ENCODE results near the gene UNC80. TPM values are rescaled to one million over a fixed set of nuclear protein-coding genes. Genes with fewer than 3 reads are reported as not detected.

The UNC80 gene
- total and polyA plus RNA-seq, 2 of the 13 experiments (the other 11 are each of a cell fraction or from before 2014, with no cell fraction given), result not detected

DNA sequence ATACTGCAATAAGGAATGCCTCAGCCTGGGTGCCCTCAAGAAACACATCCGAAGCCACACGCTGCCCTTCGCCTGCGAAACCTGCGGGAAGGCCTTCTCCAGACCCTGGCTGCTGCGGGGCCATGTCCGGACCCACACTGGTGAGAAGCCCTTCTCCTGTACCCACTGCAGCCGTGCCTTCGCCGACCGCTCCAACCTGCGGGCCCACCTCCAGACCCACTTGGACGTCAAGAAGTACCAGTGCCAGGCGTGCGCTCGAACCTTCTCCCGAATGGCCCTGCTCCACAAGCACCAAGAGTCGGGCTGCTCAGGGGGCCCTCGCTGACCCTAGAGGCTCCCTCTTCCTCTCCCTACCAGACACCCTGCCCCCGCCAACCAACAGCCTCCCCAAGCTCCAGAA is 37.6 kb downstream of the UNC80 start:
- no peaks in the 10 kb centered on the region for H4K20me1 ChIP-seq (ENCODE audit: insufficient read depth, low read length)
- POLR2A ChIA-PET, result no interaction called here
- WGBS (ENCODE audit: low lambda C conversion rate), result 54% methylated on average over 16 of the region's 20 CpGs
- no peaks in the 10 kb centered on the region for H3K79me2 ChIP-seq (ENCODE audit: insufficient read depth, low read length)
- no peak overlapping the region for H3K4me2 ChIP-seq (ENCODE audit: low read depth, low read length)
- H3K36me3 ChIP-seq (replicated peaks in 1 of 2; ENCODE audit: control insufficient read depth in 1 of 2, insufficient read depth in 2 of 2, low read length in 2 of 2), result no peaks in the 10 kb centered on the region
- no peaks in the 10 kb centered on the region for H3K9me3 ChIP-seq (ENCODE audit: low read length)
- H3K9ac ChIP-seq (ENCODE audit: insufficient read depth, low read depth, low read length), result no peak overlapping the region
- no TSS peak for BruUV-seq (replicated peaks)
- CTCF ChIA-PET (ENCODE audit: low intra/inter-chr PET ratio, low total read pairs), result no interaction called here
- in situ Hi-C loops (cut with HindIII; ENCODE audit: extremely low pct_ligation_motif_present, low pct_unique_long_range_greater_than_20kb) (no loop called here), intact Hi-C loops (cut with micrococcal nuclease; ENCODE audit: unreplicated experiment) (no loop called here)
- H2AFZ ChIP-seq (ENCODE audit: low read length), result no peak overlapping the region
- FAIRE-seq, result no peak
- DNase-seq (ENCODE audit: low spot score), result no peak
- H3K27me3 ChIP-seq (ENCODE audit: control insufficient read depth in 1 of 2, insufficient read depth in 2 of 2, low read length in 2 of 2), result no peaks in the 10 kb centered on the region
- no peak for ATAC-seq
- H3K4me1 ChIP-seq (ENCODE audit: insufficient read depth, low read length), result no peaks in the 10 kb centered on the region
- no peak overlapping the region for H3K4me3 ChIP-seq (replicated peaks in 1 of 3; ENCODE audit: insufficient read depth in 1 of 3, low read depth in 2 of 3, low read length in 3 of 3)
- H3K27ac ChIP-seq (ENCODE audit: extremely low read length, insufficient read depth, low read length), result no peak overlapping the region
- TF ChIP-seq, protein P1, sequence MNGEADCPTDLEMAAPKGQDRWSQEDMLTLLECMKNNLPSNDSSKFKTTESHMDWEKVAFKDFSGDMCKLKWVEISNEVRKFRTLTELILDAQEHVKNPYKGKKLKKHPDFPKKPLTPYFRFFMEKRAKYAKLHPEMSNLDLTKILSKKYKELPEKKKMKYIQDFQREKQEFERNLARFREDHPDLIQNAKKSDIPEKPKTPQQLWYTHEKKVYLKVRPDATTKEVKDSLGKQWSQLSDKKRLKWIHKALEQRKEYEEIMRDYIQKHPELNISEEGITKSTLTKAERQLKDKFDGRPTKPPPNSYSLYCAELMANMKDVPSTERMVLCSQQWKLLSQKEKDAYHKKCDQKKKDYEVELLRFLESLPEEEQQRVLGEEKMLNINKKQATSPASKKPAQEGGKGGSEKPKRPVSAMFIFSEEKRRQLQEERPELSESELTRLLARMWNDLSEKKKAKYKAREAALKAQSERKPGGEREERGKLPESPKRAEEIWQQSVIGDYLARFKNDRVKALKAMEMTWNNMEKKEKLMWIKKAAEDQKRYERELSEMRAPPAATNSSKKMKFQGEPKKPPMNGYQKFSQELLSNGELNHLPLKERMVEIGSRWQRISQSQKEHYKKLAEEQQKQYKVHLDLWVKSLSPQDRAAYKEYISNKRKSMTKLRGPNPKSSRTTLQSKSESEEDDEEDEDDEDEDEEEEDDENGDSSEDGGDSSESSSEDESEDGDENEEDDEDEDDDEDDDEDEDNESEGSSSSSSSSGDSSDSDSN (CRISPR knock-in tag; IDR thresholded peaks at IDR 0.05), result no peak
- TF ChIP-seq MED1 (CRISPR knock-in tag; IDR thresholded peaks at IDR 0.05) (no peak), PLRG1 (conservative IDR thresholded peaks at IDR 0.05) (no peak), ZNF761 (CRISPR knock-in tag; conservative IDR thresholded peaks at IDR 0.05) (no peak), MIER2 (CRISPR knock-in tag; IDR thresholded peaks at IDR 0.05) (no peak), ZNF160 (CRISPR knock-in tag; IDR thresholded peaks at IDR 0.05) (no peak)
- TF ChIP-seq, protein P2, sequence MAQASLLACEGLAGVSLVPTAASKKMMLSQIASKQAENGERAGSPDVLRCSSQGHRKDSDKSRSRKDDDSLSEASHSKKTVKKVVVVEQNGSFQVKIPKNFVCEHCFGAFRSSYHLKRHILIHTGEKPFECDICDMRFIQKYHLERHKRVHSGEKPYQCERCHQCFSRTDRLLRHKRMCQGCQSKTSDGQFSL (CRISPR knock-in tag; IDR thresholded peaks at IDR 0.05), result no peak
- TF ChIP-seq, protein P3, sequence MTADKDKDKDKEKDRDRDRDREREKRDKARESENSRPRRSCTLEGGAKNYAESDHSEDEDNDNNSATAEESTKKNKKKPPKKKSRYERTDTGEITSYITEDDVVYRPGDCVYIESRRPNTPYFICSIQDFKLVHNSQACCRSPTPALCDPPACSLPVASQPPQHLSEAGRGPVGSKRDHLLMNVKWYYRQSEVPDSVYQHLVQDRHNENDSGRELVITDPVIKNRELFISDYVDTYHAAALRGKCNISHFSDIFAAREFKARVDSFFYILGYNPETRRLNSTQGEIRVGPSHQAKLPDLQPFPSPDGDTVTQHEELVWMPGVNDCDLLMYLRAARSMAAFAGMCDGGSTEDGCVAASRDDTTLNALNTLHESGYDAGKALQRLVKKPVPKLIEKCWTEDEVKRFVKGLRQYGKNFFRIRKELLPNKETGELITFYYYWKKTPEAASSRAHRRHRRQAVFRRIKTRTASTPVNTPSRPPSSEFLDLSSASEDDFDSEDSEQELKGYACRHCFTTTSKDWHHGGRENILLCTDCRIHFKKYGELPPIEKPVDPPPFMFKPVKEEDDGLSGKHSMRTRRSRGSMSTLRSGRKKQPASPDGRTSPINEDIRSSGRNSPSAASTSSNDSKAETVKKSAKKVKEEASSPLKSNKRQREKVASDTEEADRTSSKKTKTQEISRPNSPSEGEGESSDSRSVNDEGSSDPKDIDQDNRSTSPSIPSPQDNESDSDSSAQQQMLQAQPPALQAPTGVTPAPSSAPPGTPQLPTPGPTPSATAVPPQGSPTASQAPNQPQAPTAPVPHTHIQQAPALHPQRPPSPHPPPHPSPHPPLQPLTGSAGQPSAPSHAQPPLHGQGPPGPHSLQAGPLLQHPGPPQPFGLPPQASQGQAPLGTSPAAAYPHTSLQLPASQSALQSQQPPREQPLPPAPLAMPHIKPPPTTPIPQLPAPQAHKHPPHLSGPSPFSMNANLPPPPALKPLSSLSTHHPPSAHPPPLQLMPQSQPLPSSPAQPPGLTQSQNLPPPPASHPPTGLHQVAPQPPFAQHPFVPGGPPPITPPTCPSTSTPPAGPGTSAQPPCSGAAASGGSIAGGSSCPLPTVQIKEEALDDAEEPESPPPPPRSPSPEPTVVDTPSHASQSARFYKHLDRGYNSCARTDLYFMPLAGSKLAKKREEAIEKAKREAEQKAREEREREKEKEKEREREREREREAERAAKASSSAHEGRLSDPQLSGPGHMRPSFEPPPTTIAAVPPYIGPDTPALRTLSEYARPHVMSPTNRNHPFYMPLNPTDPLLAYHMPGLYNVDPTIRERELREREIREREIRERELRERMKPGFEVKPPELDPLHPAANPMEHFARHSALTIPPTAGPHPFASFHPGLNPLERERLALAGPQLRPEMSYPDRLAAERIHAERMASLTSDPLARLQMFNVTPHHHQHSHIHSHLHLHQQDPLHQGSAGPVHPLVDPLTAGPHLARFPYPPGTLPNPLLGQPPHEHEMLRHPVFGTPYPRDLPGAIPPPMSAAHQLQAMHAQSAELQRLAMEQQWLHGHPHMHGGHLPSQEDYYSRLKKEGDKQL (CRISPR knock-in tag; IDR thresholded peaks at IDR 0.05; ENCODE audit: low read depth), result no peak
- TF ChIP-seq, protein P4, sequence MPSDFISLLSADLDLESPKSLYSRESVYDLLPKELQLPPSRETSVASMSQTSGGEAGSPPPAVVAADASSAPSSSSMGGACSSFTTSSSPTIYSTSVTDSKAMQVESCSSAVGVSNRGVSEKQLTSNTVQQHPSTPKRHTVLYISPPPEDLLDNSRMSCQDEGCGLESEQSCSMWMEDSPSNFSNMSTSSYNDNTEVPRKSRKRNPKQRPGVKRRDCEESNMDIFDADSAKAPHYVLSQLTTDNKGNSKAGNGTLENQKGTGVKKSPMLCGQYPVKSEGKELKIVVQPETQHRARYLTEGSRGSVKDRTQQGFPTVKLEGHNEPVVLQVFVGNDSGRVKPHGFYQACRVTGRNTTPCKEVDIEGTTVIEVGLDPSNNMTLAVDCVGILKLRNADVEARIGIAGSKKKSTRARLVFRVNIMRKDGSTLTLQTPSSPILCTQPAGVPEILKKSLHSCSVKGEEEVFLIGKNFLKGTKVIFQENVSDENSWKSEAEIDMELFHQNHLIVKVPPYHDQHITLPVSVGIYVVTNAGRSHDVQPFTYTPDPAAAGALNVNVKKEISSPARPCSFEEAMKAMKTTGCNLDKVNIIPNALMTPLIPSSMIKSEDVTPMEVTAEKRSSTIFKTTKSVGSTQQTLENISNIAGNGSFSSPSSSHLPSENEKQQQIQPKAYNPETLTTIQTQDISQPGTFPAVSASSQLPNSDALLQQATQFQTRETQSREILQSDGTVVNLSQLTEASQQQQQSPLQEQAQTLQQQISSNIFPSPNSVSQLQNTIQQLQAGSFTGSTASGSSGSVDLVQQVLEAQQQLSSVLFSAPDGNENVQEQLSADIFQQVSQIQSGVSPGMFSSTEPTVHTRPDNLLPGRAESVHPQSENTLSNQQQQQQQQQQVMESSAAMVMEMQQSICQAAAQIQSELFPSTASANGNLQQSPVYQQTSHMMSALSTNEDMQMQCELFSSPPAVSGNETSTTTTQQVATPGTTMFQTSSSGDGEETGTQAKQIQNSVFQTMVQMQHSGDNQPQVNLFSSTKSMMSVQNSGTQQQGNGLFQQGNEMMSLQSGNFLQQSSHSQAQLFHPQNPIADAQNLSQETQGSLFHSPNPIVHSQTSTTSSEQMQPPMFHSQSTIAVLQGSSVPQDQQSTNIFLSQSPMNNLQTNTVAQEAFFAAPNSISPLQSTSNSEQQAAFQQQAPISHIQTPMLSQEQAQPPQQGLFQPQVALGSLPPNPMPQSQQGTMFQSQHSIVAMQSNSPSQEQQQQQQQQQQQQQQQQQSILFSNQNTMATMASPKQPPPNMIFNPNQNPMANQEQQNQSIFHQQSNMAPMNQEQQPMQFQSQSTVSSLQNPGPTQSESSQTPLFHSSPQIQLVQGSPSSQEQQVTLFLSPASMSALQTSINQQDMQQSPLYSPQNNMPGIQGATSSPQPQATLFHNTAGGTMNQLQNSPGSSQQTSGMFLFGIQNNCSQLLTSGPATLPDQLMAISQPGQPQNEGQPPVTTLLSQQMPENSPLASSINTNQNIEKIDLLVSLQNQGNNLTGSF (CRISPR knock-in tag; IDR thresholded peaks at IDR 0.05), result no peak
